GM21825 (cell line): Measurements from ENCODE around the gene ANKRA2.

Experiments used
- ATAC-seq: cut with Tn5 transposase; IDR thresholded peaks from one replicate; pipeline ENCODE4 v1.9.1; 2021; ENCODE audit warnings: mild to moderate bottlenecking, moderate library complexity; ENCODE audit not compliant: unreplicated experiment

The ANKRA2 gene

DNA sequence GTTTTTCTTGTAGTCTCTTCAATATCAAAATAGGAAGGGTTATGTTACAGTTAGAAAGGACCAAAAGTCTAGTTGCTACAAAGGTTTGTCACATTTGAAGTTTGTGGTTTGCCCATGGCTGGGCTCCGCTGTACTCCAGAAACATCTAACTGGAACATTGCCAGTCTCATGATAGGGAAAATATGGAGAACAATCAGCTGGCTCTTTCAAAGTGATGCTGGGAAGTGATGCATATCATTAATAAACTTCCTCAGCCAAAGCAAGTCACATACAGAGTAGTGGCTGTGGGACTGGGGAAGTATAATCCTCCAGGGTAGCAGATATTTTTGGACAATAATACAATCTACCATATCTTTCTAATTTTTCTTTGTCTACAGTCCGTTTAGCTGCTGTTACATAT lies 58.4 kb downstream of the ANKRA2 start:
- ATAC-seq = no peak

DNA sequence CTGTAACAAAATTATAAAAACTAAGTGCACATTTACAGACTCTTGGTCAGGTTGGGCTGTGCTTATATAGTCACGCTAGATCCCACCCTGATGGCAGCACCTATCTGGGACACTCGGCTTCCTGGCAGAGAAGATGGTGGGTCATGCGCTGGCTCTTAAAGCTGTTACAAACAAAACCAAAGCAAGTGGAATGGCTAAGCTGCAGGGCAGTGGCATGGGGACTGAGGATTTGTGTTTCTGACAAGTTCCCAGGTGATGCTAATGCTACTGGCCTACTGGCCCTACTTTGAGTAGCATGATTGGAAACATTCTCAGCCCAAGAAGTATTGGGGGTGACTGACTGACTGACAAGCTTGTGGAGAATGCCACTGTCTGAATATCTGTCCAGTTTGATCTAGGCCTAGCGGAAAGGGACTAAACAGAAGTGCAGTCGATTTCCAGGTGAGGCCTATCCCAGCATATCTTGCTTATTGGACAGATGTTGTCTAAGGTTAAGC lies 58.9 kb downstream of the ANKRA2 start:
- ATAC-seq = no peak
